ENCODE data around the gene SSBP1.
"Not testable (repeated sequence)": the region's sequence is repeated elsewhere in the genome, so short reads cannot be mapped to it uniquely, and the experiment has no call there.

DNA sequence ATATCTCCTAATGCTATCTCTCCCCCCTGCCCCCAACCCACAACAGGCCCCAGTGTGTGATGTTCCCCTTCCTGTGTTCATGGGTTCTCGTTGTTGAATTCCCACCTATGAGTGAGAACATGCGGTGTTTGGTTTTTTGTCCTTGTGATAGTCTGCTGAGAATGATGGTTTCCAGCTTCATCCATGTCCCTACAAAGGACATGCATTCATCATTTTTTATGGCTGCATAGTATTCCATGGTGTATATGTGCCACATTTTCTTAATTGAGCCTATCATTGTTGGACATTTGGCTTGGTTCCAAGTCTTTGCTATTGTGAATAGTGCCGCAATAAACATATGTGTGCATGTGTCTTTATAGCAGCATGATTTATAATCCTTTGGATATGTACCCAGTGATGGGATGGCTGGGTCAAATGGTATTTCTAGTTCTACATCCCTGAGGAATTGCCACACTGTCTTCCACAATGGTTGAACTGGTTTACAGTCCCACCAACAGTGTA lies 32.0 kb downstream of the SSBP1 start:
- not testable (repeated sequence) for TF ChIP-seq EP300 (IDR thresholded peaks at IDR 0.05)
- TF ChIP-seq, protein P1, sequence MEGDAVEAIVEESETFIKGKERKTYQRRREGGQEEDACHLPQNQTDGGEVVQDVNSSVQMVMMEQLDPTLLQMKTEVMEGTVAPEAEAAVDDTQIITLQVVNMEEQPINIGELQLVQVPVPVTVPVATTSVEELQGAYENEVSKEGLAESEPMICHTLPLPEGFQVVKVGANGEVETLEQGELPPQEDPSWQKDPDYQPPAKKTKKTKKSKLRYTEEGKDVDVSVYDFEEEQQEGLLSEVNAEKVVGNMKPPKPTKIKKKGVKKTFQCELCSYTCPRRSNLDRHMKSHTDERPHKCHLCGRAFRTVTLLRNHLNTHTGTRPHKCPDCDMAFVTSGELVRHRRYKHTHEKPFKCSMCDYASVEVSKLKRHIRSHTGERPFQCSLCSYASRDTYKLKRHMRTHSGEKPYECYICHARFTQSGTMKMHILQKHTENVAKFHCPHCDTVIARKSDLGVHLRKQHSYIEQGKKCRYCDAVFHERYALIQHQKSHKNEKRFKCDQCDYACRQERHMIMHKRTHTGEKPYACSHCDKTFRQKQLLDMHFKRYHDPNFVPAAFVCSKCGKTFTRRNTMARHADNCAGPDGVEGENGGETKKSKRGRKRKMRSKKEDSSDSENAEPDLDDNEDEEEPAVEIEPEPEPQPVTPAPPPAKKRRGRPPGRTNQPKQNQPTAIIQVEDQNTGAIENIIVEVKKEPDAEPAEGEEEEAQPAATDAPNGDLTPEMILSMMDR (IDR thresholded peaks at IDR 0.05) = not testable (repeated sequence)

Data from ovary (tissue), 3 donors.